ENCODE measurements around the gene CAMK1D.

DNA sequence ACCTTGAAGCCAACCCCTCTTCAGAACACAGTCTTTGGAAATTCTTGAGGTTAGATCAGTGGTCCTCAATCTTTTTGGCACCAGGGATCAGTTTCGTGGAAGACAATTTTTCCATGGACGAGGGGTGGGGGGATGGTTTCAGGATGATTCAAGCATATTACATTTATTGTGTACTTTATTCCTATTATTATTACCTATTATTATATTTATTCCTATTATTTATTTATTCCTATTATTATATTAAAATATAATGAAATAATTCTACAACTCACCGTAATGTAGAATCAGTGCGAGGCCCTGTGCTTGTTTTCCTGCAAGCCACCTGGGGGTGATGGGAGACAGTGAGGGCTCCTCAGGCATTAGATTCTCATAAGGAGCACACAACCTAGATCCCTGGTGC is 17.9 kb downstream of the CAMK1D start:
- TF ChIP-seq, protein P1, sequence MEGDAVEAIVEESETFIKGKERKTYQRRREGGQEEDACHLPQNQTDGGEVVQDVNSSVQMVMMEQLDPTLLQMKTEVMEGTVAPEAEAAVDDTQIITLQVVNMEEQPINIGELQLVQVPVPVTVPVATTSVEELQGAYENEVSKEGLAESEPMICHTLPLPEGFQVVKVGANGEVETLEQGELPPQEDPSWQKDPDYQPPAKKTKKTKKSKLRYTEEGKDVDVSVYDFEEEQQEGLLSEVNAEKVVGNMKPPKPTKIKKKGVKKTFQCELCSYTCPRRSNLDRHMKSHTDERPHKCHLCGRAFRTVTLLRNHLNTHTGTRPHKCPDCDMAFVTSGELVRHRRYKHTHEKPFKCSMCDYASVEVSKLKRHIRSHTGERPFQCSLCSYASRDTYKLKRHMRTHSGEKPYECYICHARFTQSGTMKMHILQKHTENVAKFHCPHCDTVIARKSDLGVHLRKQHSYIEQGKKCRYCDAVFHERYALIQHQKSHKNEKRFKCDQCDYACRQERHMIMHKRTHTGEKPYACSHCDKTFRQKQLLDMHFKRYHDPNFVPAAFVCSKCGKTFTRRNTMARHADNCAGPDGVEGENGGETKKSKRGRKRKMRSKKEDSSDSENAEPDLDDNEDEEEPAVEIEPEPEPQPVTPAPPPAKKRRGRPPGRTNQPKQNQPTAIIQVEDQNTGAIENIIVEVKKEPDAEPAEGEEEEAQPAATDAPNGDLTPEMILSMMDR (IDR thresholded peaks at IDR 0.05; ENCODE audit: low read length), result no peak
- TF ChIP-seq EZH2 (optimal IDR thresholded peaks at IDR 0.05; ENCODE audit: low read depth, low read length), result no peak
